Gastrocnemius medialis (tissue), 4 donors: ENCODE data around the gene SYTL2.

Source experiments
- POLR2A ChIP-seq, 2 donors: fragments of 450-650 bp; IDR thresholded peaks; one replicate each; pipeline ENCODE4 v1.6.1; 2017; ENCODE audit warnings: antibody characterized with exemption in 2 of 2, mild to moderate bottlenecking in 2 of 2, moderate library complexity in 2 of 2
- TF ChIP-seq, protein P1 (sequence below), 5 experiments: fragments of 450-650 bp in 3 of 5; fragments of 200-600 bp in 2 of 5; sonication (generic) in 2 of 5; IDR thresholded peaks in 4 of 5; conservative IDR thresholded peaks in 1 of 5; 1 replicate in 4 of 5; 2 replicates in 1 of 5; pipeline ENCODE4 v1.5.1; 2016 to 2019; ENCODE audit warnings: antibody characterized with exemption in 5 of 5, mild to moderate bottlenecking in 3 of 5, moderate library complexity in 3 of 5

DNA sequence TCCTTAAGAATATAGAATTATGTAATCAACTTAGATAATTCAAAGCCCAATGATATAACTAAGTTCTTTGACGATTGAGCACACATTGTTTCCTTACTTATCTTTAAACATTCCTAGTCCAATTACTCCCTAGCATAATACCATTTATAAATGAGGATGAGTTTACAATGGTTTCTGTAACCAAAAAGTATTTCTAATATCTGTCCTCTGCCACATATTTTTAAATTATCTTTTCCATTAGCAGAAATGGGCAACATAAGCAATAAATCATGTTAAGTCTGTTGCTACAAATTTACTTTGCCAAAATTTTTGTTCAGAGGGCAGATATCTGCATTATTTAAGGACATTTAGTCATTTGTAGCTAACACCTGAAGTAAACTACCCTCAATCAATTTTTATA lies 152.8 kb downstream of the SYTL2 start:
- TF ChIP-seq, protein P1, sequence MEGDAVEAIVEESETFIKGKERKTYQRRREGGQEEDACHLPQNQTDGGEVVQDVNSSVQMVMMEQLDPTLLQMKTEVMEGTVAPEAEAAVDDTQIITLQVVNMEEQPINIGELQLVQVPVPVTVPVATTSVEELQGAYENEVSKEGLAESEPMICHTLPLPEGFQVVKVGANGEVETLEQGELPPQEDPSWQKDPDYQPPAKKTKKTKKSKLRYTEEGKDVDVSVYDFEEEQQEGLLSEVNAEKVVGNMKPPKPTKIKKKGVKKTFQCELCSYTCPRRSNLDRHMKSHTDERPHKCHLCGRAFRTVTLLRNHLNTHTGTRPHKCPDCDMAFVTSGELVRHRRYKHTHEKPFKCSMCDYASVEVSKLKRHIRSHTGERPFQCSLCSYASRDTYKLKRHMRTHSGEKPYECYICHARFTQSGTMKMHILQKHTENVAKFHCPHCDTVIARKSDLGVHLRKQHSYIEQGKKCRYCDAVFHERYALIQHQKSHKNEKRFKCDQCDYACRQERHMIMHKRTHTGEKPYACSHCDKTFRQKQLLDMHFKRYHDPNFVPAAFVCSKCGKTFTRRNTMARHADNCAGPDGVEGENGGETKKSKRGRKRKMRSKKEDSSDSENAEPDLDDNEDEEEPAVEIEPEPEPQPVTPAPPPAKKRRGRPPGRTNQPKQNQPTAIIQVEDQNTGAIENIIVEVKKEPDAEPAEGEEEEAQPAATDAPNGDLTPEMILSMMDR (IDR thresholded peaks at IDR 0.05 in 4 of 5, conservative IDR thresholded peaks at IDR 0.05 in 1 of 5): no peak
- TF ChIP-seq POLR2A (IDR thresholded peaks at IDR 0.05): no peak
